ENCODE data around the gene NDRG2. TPM values are rescaled to one million over a fixed set of nuclear protein-coding genes. Genes with fewer than 3 reads are reported as not detected.

Gene NDRG2
- total RNA-seq, 2 donors from 2014 or later = 133 to 178 TPM

DNA sequence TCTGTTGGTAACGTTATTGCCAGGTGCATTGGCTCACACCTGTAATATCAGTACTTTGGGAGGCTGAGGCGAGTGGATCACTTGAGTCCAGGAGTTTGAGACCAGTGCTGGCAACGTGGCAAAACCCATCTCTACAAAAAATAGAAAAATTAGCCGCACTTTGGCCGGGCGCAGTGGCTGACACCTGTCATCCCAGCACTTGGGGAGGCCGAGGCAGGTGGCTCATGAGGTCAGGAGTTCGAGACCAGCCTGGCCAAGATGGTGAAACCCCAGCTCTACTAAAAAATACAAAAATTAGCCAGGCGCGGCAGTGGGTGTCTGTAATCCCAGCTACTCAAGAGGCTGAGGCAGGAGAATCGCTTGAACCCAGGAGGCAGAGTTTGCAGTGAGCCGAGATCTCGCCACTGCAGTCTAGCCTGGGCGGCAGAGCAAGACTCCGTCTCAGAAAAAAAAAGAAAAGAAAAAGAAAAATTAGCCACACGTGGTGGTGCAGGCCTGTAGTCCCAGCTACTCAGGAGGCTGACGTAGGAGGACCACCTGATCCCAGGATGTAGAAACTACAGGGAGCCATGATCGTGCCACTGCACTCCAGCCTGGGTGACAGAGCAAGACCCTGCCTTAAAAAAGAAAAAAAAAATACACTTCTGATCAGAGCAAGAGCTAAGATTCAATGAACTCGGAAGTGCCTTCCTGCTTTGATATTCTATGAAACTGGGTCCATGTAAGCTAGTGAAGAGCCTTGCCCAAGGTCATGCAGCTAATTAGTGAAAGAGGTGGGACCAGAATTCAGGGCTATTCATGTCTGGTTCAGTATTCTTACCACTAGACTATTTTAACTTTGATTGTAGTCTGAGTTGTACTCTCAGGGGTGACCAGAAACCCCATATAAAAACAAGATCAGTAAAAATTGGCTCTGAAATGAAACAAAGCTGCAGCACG, 28.6 kb upstream of the NDRG2 start:
- no peak for ATAC-seq
- TF ChIP-seq, protein P1, sequence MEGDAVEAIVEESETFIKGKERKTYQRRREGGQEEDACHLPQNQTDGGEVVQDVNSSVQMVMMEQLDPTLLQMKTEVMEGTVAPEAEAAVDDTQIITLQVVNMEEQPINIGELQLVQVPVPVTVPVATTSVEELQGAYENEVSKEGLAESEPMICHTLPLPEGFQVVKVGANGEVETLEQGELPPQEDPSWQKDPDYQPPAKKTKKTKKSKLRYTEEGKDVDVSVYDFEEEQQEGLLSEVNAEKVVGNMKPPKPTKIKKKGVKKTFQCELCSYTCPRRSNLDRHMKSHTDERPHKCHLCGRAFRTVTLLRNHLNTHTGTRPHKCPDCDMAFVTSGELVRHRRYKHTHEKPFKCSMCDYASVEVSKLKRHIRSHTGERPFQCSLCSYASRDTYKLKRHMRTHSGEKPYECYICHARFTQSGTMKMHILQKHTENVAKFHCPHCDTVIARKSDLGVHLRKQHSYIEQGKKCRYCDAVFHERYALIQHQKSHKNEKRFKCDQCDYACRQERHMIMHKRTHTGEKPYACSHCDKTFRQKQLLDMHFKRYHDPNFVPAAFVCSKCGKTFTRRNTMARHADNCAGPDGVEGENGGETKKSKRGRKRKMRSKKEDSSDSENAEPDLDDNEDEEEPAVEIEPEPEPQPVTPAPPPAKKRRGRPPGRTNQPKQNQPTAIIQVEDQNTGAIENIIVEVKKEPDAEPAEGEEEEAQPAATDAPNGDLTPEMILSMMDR (IDR thresholded peaks at IDR 0.05) = no peak
- TF ChIP-seq POLR2A (IDR thresholded peaks at IDR 0.05) = no peak
- Histone ChIP-seq H3K4me1 (peaks cover 50% of the 10 kb centered on the region), H3K27me3 (no peaks in the 10 kb centered on the region), H3K9me3 (no peaks in the 10 kb centered on the region), H3K27ac (peak overlapping the region in 3 of 4 donors; percentile 51 to 76 (median 59)), H3K4me3 (no peak overlapping the region), H3K36me3 (replicated peaks in 1 of 2; ENCODE audit: insufficient read depth in 1 of 2, low read depth in 2 of 2) (no peaks in the 10 kb centered on the region)
- WGBS, 2 donors = 82 to 86% methylated on average over 20 of the region's 20 CpGs
- intact Hi-C loops (cut with DNase I) = no loop called here
- DNase-seq = no peak

DNA sequence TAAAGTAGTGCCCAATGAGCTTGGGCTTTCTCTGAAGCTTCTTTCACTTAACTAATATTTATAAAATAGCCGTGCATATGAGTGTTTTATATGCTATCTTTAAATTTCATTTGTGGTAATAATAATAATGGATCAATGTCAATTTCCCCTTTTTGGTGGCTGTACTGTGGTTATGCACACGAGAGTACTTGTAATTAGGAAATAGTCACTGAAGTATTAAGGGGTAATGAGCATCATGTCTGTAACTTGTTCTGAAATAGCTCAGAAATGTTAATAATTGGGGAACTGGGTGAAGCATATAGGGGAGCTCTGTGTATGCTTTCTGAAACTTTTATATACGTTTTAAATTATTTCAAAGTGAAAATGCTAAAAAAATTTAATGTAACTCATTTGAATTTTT, 25.7 kb upstream of the NDRG2 start:
- ATAC-seq = no peak
- intact Hi-C loops (cut with DNase I) = no loop called here
- no peaks in the 10 kb centered on the region for H3K27me3 ChIP-seq
- no peak overlapping the region for H3K4me3 ChIP-seq
- H3K27ac ChIP-seq = peak overlapping the region in 1 of 4 donors; percentile 4
- TF ChIP-seq, protein P1 (IDR thresholded peaks at IDR 0.05) = no peak
- TF ChIP-seq POLR2A (IDR thresholded peaks at IDR 0.05) = no peak
- peaks cover 53% of the 10 kb centered on the region for H3K4me1 ChIP-seq
- no peaks in the 10 kb centered on the region for H3K36me3 ChIP-seq (replicated peaks in 1 of 2; ENCODE audit: insufficient read depth in 1 of 2, low read depth in 2 of 2)
- no peak for DNase-seq
- H3K9me3 ChIP-seq = no peaks in the 10 kb centered on the region
- WGBS, 2 donors = 67 to 74% methylated on average over 3 of the region's 3 CpGs

DNA sequence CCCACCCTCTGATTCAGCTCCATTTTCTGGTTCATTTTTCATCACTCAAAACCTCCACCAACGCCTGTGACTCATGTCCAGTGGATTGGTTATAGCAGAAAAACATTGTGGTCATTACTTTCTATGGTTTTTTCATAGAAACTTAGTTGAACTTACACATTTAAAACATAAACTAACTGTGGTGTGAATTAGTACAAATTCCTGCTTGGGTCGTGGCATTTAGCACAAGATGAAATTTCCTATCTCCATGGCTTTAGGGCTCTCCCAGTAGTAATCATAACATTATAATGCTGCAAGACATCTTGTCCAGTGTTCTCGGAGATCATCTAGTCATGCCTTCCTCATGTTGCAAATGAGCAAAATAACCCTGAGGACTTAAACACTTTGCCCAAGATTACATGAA, 24.4 kb upstream of the NDRG2 start:
- no peaks in the 10 kb centered on the region for H3K27me3 ChIP-seq
- ATAC-seq = no peak
- H3K4me1 ChIP-seq = peaks cover 43% of the 10 kb centered on the region
- no peak for TF ChIP-seq POLR2A (IDR thresholded peaks at IDR 0.05)
- TF ChIP-seq, protein P1 (IDR thresholded peaks at IDR 0.05) = no peak
- H3K9me3 ChIP-seq = no peaks in the 10 kb centered on the region
- DNase-seq = no peak
- no peak overlapping the region for H3K4me3 ChIP-seq
- peak overlapping the region in 3 of 4 donors; percentile 22 to 59 (median 48) for H3K27ac ChIP-seq
- intact Hi-C loops (cut with DNase I) = no loop called here
- no peaks in the 10 kb centered on the region for H3K36me3 ChIP-seq (replicated peaks in 1 of 2; ENCODE audit: insufficient read depth in 1 of 2, low read depth in 2 of 2)
- WGBS, 2 donors = 72 to 73% methylated on average over 3 of the region's 3 CpGs

DNA sequence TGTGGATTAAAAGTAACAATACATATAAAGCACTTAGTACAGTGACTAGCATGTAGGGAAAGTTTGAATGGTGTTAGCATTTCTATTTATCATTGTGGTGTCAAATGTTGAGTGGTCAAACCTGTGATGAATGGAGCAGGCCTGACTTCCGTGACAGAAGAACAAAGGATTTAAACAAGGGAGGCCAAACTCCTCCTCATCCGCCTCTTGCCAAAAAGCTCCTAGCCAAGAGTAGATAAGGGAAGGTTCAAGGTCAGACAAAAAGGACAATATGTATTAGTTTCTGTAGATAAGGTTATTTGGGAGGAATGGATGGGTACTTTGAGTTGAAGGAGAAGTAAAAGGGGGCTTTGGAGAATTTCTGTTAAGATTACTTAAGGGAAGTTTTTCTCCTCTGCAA, 23.8 kb upstream of the NDRG2 start:
- peak in 2 of 4 donors; percentile 38 to 53 for DNase-seq

More for the DNA sequence above, 23.8 kb upstream of the NDRG2 start:
- H3K27me3 ChIP-seq = no peaks in the 10 kb centered on the region
- TF ChIP-seq, protein P1 (IDR thresholded peaks at IDR 0.05) = no peak
- no peak for TF ChIP-seq POLR2A (IDR thresholded peaks at IDR 0.05)
- peak; percentile 57 for ATAC-seq
- H3K4me3 ChIP-seq = no peak overlapping the region
- H3K9me3 ChIP-seq = no peaks in the 10 kb centered on the region
- peak overlapping the region; percentile 47 to 61 (median 54) for H3K27ac ChIP-seq
- intact Hi-C loops (cut with DNase I) = no loop called here
- WGBS, 2 donors = 24 to 30% methylated on average over 2 of the region's 2 CpGs
- H3K4me1 ChIP-seq = peaks cover 43% of the 10 kb centered on the region
- no peaks in the 10 kb centered on the region for H3K36me3 ChIP-seq (replicated peaks in 1 of 2; ENCODE audit: insufficient read depth in 1 of 2, low read depth in 2 of 2)

Data from body of pancreas (tissue), 4 donors.